ENCODE measurements around the gene KLHL26.

KLHL26 gene

GRCh38 chr19:18603958-18604819 is 32.6 kb upstream of the KLHL26 start:
- Histone ChIP-seq H4K20me1 (peaks cover 0 to 72% (median 53%) of the 10 kb centered on the region in 11 experiments; a peak in 19 of 22 replicates), H3K9me3 (replicated peaks in 1 of 11) (no peaks in the 10 kb centered on the region), H3K4me1 (peaks cover 7 to 22% (median 18%) of the 10 kb centered on the region in 10 experiments; a peak in 18 of 20 replicates), H3K36me3 (no peaks in the 10 kb centered on the region), H3K27ac (no peak overlapping the region), H3K4me3 (no peak overlapping the region), H3K27me3 (peaks cover 91 to 100% (median 100%) of the 10 kb centered on the region in 11 experiments), H3K9ac (no peak overlapping the region), H3K4me2 (no peak overlapping the region)
- no peak for TF ChIP-seq Cebpa-rat (IDR thresholded peaks at IDR 0.05)

GRCh38 chr19:18604820-18605159 is 32.0 kb upstream of the KLHL26 start:
- peaks cover 94 to 100% (median 100%) of the 10 kb centered on the region in 11 experiments for H3K27me3 ChIP-seq
- H3K4me3 ChIP-seq = no peak overlapping the region
- no peak overlapping the region for H3K4me2 ChIP-seq
- H3K9me3 ChIP-seq (replicated peaks in 1 of 11) = no peaks in the 10 kb centered on the region
- no peaks in the 10 kb centered on the region for H3K36me3 ChIP-seq
- peaks cover 0 to 72% (median 59%) of the 10 kb centered on the region in 11 experiments; a peak in 19 of 22 replicates for H4K20me1 ChIP-seq
- no peak for TF ChIP-seq Cebpa-rat (IDR thresholded peaks at IDR 0.05)
- H3K4me1 ChIP-seq = peaks cover 7 to 24% (median 19%) of the 10 kb centered on the region in 10 experiments; a peak in 18 of 20 replicates
- H3K9ac ChIP-seq = no peak overlapping the region
- H3K27ac ChIP-seq = no peak overlapping the region

DNA sequence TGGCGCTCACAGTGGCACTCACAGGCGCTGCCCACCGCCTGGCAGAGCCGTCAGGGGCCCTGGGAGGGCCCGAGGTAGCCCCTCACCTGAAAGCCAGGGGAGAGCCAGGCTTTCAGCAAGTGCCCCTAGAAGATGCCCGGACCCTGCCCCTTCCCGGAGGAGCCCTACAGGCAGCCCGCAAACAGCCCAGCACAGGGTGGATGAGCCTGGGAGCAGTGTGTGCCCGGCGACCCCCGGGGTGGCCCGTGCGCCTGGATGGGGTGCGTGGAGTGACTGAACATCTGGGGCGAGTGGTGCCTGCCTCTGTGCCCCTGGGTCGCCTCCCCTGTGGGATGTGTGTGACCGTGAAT is 31.7 kb upstream of the KLHL26 start:
- Histone ChIP-seq H3K4me2 (peak overlapping the region in 3 of 11 experiments; percentile 74 to 88 (median 75); a peak in 3 of 22 replicates), H3K9ac (no peak overlapping the region), H3K27me3 (peaks cover 96 to 100% (median 100%) of the 10 kb centered on the region in 11 experiments), H4K20me1 (peaks cover 0 to 75% (median 63%) of the 10 kb centered on the region in 11 experiments; a peak in 19 of 22 replicates), H3K4me1 (peaks cover 7 to 27% (median 22%) of the 10 kb centered on the region in 10 experiments; a peak in 18 of 20 replicates), H3K9me3 (replicated peaks in 1 of 11) (no peaks in the 10 kb centered on the region), H3K27ac (no peak overlapping the region), H3K36me3 (no peaks in the 10 kb centered on the region), H3K4me3 (no peak overlapping the region)
- TF ChIP-seq Cebpa-rat (IDR thresholded peaks at IDR 0.05) = no peak

GRCh38 chr19:18605546-18606280 is 31.1 kb upstream of the KLHL26 start:
- Histone ChIP-seq H3K27ac (no peak overlapping the region), H3K4me3 (peak overlapping the region; percentile 9 to 56 (median 40); a peak in 15 of 20 replicates), H3K4me2 (peak overlapping the region; percentile 61 to 88 (median 75)), H3K36me3 (no peaks in the 10 kb centered on the region), H3K9ac (peak overlapping the region in 4 of 11 experiments; percentile 7 to 28 (median 14); a peak in 2 of 22 replicates), H3K9me3 (replicated peaks in 1 of 11) (no peaks in the 10 kb centered on the region), H4K20me1 (peaks cover 0 to 81% (median 69%) of the 10 kb centered on the region in 11 experiments; a peak in 19 of 22 replicates), H3K4me1 (peaks cover 10 to 33% (median 27%) of the 10 kb centered on the region in 10 experiments; a peak in 18 of 20 replicates), H3K27me3 (peaks cover 98 to 100% (median 100%) of the 10 kb centered on the region in 11 experiments)
- TF ChIP-seq Cebpa-rat (IDR thresholded peaks at IDR 0.05) = no peak

- Histone ChIP-seq H3K4me3 (peak within 1 kb of the TSS; percentile 9 to 56 (median 40); a peak in 15 of 20 replicates), H3K27me3 (peaks cover 98 to 100% (median 100%) of the 10 kb centered on the region in 11 experiments), H3K4me2 (peak within 1 kb of the TSS; percentile 61 to 88 (median 75))
Measured at GRCh38 chr19:18606281-18607225, 30.3 kb upstream of the KLHL26 start, which contains the start of gene CRLF1. Gene CRLF1, minus strand, starts transcription at chr19:18606799. Its CDS starts 143 bp downstream, at chr19:18606656.

DNA sequence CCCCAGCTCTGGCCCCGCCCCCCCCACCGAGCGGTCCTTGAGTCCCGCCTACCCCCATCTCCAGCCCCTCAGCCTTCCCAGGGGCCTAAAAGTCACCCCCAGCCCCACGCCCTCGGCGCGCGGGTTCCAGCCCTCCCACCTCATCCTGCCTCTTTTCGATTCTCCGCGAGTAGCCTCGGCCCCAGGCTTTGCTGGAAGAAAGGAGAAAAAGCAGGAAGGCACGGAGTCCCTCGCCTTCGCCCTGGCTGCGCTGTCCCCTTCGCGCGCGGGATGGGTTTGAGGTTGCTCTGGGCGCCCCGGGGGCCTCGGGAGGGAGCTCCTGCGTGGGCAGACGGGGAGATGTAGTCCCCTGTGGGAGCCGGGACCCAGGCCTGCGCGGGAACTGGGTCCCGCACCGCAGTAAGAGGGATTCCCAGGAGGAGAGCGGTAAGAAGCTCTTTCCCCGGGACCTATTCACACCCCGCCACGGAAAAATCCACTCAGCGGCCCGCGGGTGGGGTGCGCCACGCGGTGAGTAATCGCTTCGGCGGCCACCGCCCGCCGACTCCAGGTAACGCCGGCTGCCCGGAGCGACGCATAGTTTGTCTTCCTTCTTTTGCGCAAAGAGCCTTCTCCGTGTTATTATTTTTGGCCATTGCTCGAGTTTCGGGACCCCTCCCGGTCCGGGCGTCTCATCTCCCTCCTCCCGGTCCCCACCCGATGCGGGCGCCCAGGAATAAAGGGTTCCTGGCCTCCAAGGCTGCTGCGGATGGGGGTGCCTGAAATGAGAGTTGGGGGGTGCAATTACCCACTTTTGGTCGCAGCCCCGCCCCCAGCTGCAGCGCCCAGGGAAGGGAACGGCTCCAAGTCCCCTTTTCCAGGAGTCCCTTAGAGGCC is 29.4 kb upstream of the KLHL26 start:
- Histone ChIP-seq H3K4me3 (peak overlapping the region in 1 of 10 experiments; percentile 19; a peak in 2 of 20 replicates), H3K9ac (no peak overlapping the region), H3K36me3 (no peaks in the 10 kb centered on the region), H3K27me3 (peaks cover 98 to 100% (median 100%) of the 10 kb centered on the region in 11 experiments), H3K27ac (no peak overlapping the region), H3K4me2 (peak overlapping the region; percentile 1 to 55 (median 28); a peak in 11 of 22 replicates), H3K4me1 (peaks cover 26 to 50% (median 44%) of the 10 kb centered on the region in 10 experiments), H3K9me3 (replicated peaks in 1 of 11) (no peaks in the 10 kb centered on the region), H4K20me1 (peaks cover 0 to 91% (median 84%) of the 10 kb centered on the region in 11 experiments; a peak in 19 of 22 replicates)
- no peak for TF ChIP-seq Cebpa-rat (IDR thresholded peaks at IDR 0.05)

More at GRCh38 chr19:18606281-18607225, 30.3 kb upstream of the KLHL26 start, which contains the start of gene CRLF1:
- H3K9me3 ChIP-seq (replicated peaks in 1 of 11) = no peaks in the 10 kb centered on the region
- H3K4me1 ChIP-seq = peaks cover 17 to 41% (median 35%) of the 10 kb centered on the region in 10 experiments
- H4K20me1 ChIP-seq = peaks cover 0 to 88% (median 75%) of the 10 kb centered on the region in 11 experiments; a peak in 19 of 22 replicates
- H3K9ac ChIP-seq = peak within 1 kb of the TSS in 4 of 11 experiments; percentile 7 to 28 (median 14); a peak in 2 of 22 replicates
- H3K36me3 ChIP-seq = no peaks in the 10 kb centered on the region
- no peak within 1 kb of the TSS for H3K27ac ChIP-seq
- TF ChIP-seq Cebpa-rat (IDR thresholded peaks at IDR 0.05) = no peak

DNA sequence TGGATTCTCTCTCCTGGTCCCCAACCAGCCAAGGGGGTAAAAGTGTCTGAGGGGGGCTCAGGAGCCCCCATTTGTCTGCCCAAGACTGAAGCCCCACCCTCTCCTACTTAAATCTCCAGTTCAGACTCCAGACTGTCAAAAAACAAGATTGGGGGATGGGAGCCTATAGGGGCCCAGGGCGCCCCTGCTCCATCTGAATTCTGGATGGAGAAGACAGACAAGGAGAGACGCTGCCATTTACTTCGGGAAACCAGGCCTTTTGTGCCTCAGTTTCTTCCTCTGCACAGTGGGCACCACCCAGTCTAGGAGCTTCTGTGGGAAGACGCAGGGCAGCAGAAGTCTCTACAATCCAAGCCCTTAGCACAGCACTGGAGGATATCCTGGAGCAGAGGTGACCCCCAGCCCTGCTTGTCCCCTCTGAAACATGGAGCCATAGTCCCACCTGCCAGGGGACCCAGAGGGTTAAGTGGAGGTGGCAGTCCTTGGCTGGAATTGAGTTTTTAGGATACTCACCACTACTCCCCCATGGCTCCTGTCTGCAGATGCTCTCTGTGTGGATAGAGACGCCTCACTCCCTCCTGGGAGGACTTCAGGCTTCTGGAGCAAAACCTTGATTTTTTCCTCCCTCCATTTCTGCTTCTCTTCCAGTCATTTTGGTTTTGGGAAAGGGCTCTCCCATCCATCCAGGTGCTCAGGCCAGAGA is 28.6 kb upstream of the KLHL26 start:
- Histone ChIP-seq H3K4me2 (no peak overlapping the region), H3K4me1 (peaks cover 33 to 56% (median 50%) of the 10 kb centered on the region in 10 experiments), H3K9me3 (replicated peaks in 1 of 11) (no peaks in the 10 kb centered on the region), H3K36me3 (no peaks in the 10 kb centered on the region), H4K20me1 (peaks cover 0 to 91% (median 84%) of the 10 kb centered on the region in 11 experiments; a peak in 19 of 22 replicates), H3K4me3 (no peak overlapping the region), H3K9ac (no peak overlapping the region), H3K27me3 (peaks cover 98 to 100% (median 100%) of the 10 kb centered on the region in 11 experiments), H3K27ac (no peak overlapping the region)
- no peak for TF ChIP-seq Cebpa-rat (IDR thresholded peaks at IDR 0.05)
